DMS53 (cell line): ENCODE results near the gene TPSG1.
"Not testable (repeated sequence)": the region's sequence is repeated elsewhere in the genome, so short reads cannot be mapped to it uniquely, and the experiment has no call there.

Experiments
- DNase-seq: peaks from one replicate; lab custom pipeline; 2025; lab: John Stamatoyannopoulos, UW

TPSG1 gene

DNA sequence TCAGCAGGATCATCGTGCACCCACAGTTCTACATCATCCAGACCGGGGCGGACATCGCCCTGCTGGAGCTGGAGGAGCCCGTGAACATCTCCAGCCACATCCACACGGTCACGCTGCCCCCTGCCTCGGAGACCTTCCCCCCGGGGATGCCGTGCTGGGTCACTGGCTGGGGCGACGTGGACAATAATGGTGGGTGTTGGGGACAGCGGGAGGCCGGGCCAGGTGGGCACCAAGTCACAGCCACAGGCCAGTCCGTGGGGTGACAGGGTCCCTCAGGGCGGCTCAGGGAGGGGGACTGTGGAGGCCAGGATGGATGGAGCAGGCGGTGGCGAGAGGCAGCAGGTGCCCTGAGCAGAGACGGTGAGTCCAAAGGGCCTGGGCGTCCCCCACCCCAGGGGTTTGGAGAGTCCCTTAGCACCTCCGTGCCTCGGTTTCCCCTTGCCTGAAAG is 31.8 kb upstream of the TPSG1 start:
- no peak for DNase-seq

GRCh38 chr16:1256296-1256873 is 31.3 kb upstream of the TPSG1 start:
- DNase-seq, result not testable (repeated sequence)

- not testable (repeated sequence) for DNase-seq
Observed at GRCh38 chr16:1255276-1256122, 30.4 kb upstream of the TPSG1 start, which contains the start of gene TPSD1. TSS of gene TPSD1 (plus strand) at chr16:1256069. CDS start at chr16:1256281, 212 bp downstream.

DNA sequence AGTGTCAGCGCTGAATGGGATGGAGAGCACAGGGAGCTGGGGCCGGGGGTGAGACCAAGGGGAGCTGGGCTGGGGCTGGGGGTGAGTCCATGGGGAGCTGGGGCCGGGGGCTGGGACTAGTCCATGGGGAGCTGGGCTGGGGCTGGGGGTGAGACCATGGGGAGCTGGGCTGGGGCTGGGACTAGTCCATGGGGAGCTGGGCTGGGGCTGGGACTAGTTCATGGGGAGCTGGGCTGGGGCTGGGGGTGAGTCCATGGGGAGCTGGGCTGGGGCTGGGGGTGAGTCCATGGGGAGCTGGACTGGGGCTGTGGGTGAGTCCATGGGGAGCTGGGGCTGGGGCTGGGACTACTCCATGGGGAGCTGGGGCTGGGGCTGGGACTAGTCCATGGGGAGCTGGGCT is 29.8 kb upstream of the TPSG1 start:
- not testable (repeated sequence) for DNase-seq

DNA sequence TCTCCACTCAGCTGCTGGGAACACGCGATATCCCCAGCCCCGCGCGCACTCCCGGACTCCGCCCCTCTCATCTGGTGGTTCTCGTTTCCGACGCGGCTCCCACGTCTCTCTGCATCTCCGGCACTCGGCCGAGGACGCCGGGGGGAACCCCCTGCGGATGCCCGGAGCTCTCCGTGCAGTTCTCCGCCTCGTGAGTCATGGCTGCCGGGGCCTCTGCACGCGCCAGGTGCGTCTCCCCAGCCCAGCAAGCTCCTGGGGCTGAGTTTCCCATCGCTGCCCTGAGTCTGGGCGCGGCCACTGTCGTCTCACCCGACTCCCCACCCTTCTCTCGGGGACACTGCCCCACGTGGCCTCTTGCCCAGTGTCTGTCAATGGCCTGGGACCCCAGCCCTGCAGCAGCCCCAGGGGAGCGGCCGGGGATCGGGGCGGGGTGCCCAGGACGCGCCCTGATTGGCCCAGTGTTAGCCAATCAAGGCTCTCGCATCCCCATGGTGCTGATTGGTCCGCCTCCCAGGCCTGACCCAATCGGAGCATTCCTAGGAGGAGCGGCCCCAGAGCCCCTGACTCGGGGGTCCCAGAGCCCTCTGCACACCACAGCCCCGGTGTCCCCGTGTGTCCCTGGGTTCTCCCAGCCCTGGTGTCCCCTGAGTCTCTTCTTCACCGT is 28.8 kb upstream of the TPSG1 start:
- DNase-seq, result not testable (repeated sequence)

GRCh38 chr16:1249031-1249755 is 24.1 kb upstream of the TPSG1 start:
- not testable (repeated sequence) for DNase-seq

DNA sequence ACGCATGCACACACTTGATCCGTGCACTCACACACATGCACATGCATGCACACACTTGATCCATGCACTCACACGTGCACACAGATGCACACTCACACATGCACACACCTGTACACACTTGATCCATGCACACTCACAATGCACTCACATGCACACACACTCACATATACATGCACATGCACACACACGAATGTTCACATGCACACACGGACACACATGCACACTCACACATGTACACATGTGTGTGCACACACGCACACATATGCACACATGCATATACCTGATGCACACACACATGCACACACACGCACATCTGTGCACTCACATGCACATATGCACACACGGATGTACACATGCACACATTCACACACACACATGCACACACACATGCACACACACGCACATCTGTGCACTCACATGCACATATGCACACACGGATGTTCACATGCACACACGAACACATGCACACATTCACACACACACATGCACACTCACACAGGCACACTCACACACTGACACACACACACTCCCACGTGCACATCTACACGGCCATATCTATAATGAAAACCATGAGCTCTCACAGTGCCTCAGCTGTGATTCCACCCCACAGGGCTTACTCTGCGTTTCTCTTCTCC is 23.0 kb upstream of the TPSG1 start:
- DNase-seq, result not testable (repeated sequence)

DNA sequence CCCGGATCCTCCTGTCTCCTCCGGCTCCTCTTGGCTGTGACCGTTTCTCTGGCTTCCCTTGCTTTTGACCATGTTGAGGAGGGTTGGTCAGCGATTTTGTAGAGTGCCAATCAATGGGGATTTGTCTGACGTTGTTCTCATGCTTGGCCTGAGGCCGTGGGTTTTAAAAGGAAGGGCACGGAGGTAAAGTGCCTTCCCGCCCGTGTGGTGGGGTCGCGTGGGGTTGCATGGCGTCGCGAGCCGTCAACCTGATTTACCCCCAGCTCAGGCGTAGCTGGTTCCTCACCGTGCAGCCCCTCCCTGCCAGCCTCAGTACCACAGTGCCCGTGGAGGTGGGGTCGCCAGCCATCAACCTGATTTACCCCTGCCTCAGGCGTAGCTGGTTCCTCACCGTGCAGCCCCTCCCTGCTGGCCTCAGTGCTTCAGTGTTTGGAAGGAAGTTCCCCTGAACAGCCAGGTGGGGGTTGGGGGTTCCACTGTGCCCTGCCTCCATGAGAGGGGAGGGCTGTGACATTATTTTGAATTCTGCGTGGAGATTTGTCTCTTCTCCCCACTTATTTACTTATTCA is 20.5 kb upstream of the TPSG1 start:
- no peak for DNase-seq

DNA sequence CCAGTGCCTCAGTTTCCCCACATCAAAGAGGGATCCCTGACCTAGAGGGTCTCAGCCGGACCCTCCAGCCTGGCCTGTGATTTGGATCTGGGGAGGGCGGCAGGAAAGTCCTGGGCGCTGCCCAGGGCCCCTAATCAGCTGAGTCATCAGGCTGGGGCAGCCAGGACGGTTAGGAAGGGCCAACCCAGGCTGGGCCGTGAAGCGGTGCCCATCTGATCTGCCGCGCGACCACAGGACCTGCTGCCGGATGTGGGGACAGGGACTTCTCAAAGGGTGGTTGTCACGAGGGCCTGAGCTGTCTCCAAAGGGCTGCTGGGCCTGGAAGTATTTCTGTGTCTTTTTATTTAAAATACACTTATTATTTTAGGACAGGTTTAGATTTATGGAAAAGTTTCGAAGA is 19.8 kb upstream of the TPSG1 start:
- DNase-seq, result no peak

DNA sequence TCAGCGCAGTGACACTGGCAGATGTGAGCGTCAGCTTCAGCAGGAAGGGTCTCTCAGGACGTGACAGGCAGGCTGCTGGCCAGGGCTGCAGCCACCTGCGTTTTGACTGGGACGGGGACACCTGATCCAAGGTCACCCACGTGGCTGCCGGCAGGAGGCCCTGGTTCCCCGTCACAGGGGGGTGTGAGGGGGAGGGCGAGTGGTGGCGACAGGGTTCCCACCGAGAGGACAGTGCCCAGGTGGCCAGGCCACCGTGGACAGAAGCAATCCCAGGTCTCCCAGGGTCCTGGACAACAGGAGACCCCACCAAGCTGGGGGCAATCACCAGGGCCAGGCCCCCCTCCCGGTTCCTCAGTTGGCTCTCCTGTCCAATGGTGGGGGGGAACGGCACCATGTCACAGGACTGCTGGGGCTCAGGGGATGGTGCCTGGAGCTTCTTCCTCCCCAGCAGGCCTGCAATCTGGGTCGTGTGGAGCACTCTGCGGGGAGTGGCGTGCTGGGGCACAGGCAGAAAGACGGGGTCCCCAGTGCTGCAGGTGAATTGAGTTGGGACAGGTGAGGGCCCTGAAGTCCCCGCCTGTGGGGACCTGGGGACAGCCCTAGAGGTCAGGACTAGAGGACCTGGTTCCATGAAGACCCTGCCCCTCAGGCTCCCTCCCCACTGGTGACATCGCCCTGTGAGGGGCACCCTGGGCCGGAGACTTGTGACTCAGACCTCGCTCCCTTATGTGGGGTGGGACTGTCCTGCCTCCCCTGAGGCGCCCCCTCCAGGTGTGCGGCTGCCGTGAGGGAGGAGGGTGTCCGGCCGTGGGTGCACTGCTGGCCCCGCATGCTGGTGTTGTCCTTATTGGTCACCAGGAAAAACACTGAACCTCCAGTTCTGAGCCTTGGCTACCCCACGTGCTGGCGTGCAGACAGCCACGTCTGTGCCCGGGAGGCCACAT is 19.1 kb upstream of the TPSG1 start:
- DNase-seq, result not testable (repeated sequence)

DNA sequence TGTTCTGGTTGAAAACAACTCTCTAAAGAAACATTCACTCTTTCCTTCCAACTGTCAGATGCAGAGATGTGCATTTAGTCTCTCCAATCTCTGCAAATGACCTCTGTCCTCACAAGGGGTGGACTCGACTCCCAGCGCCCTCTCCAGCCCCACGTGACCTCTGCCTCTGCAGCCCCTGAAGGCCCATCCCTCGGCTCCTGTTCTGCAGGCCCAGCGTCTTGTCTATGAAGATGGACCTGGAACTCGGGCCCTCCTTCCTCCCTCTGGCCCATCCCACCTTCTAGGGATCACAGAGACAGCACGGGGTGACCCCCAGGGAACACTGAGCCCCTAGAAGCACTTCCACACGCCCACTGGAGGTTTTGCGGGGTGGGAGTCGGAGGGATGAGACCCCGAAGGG is 18.3 kb upstream of the TPSG1 start:
- DNase-seq, result not testable (repeated sequence)

- not testable (repeated sequence) for DNase-seq
Observed at GRCh38 chr16:1241081-1241480, 16.0 kb upstream of the TPSG1 start.

DNA sequence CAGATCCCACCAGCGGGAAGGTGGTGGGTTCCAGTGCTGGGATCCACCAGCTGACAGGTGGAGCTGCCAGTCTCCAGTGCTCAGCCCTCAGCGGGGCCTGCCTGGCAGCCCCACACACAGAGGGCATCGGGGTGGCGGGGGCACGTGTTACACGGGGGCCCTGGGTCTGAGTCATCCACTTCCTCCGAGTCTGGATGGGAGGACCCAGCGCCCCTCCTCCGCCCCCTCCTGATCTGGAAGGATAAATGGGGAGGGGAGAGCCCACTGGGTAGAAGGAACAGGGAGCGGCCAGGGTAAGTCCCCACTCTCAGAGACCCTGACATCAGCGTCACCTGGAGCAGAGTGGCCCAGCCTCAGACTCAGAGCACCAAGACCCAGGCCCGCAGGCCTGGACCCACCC is 15.4 kb upstream of the TPSG1 start, which contains the start of gene TPSAB1:
TPSAB1 (plus strand) TSS at position 270 of the 400 bp plus-strand sequence. CDS start 234 bp downstream, outside the sequence.
- not testable (repeated sequence) for DNase-seq

DNA sequence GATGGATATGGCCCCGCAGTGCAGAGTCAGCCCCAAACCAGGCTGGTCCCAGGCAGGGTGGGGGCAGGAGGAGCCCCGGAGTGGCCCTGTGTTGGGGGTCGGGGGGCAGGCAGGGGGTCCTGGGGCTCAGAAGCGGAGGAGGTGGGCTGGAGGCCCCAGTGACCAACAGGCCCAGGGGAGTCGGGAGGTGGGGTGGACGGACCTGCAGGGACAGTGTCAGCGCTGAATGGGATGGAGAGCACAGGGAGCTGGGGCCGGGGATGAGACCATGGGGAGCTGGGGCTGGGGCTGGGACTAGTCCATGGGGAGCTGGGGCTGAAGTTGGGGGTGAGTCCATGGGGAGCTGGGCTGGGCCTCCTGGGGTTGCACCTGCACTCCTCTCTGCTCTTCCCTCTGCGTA is 14.5 kb upstream of the TPSG1 start:
- DNase-seq, result not testable (repeated sequence)

DNA sequence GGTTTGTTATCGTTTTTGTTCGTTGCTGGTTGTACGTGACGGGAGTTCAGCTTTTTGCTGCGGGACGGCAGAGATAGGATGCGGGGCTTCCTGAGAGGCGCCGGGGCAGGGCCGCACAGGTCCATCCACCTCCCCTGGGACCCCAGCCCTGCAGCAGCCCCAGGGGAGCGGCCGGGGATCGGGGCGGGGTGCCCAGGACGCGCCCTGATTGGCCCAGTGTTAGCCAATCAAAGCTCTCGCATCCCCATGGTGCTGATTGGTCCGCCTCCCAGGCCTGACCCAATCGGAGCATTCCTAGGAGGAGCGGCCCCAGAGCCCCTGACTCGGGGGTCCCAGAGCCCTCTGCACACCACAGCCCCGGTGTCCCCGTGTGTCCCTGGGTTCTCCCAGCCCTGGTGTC is 13.8 kb upstream of the TPSG1 start:
- DNase-seq, result not testable (repeated sequence)

GRCh38 chr16:1237990-1238389 is 12.9 kb upstream of the TPSG1 start:
- DNase-seq, result no peak

- not testable (repeated sequence) for DNase-seq
Observed at GRCh38 chr16:1236659-1237058, 11.6 kb upstream of the TPSG1 start.

DNA sequence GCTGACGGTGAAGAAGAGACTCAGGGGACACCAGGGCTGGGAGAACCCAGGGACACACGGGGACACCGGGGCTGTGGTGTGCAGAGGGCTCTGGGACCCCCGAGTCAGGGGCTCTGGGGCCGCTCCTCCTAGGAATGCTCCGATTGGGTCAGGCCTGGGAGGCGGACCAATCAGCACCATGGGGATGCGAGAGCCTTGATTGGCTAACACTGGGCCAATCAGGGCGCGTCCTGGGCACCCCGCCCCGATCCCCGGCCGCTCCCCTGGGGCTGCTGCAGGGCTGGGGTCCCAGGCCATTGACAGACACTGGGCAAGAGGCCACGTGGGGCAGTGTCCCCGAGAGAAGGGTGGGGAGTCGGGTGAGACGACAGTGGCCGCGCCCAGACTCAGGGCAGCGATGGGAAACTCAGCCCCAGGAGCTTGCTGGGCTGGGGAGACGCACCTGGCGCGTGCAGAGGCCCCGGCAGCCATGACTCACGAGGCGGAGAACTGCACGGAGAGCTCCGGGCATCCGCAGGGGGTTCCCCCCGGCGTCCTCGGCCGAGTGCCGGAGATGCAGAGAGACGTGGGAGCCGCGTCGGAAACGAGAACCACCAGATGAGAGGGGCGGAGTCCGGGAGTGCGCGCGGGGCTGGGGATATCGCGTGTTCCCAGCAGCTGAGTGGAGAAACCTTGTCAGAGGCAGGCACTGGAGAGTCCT is 7.1 kb upstream of the TPSG1 start:
- not testable (repeated sequence) for DNase-seq

GRCh38 chr16:1231301-1231700 is 6.2 kb upstream of the TPSG1 start:
- DNase-seq, result not testable (repeated sequence)
